Measurements from ENCODE around the gene POLR2A. TPM values are rescaled to one million over a fixed set of nuclear protein-coding genes. Genes with fewer than 3 reads are reported as not detected.

The POLR2A gene
- total and polyA plus RNA-seq, 2 of the 13 experiments (the other 11 are each of a cell fraction or from before 2014, with no cell fraction given), result 17.8 to 18.3 TPM

DNA sequence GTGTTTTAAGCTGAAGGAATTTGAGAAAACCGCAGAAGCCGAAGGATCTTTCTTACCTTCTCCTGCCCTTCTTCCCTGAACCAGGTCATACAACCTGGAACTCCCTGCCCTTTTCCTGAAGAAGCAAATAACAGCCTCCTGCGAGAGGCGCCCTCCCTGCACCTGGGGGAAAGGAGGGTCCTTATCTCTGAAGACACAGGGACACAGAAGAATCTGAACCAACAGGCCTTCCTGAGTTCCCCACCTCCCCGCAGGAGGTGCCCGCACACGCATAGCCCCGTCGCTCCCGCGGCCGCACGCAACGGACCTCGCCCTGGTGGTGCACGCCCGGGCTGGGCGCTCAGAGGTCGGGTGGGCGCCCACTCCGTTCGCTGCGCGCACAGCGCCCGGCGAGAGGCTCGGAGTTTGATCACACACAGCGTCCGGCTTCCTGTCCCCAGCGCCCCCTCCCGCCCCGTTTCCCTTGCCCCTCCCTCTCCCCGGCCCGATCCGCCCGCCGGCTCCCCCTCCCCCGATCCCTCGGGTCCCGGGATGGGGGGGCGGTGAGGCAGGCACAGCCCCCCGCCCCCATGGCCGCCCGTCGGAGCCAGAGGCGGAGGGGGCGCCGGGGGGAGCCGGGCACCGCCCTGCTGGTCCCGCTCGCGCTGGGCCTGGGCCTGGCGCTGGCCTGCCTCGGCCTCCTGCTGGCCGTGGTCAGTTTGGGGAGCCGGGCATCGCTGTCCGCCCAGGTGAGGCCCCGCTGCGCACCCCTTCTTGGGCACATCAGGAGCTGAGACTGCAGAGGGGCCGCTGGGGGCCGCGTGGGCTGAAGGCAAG lies 64.6 kb downstream of the POLR2A start, which contains the start of gene TNFSF12 (continued):
- TF ChIP-seq, protein P1, sequence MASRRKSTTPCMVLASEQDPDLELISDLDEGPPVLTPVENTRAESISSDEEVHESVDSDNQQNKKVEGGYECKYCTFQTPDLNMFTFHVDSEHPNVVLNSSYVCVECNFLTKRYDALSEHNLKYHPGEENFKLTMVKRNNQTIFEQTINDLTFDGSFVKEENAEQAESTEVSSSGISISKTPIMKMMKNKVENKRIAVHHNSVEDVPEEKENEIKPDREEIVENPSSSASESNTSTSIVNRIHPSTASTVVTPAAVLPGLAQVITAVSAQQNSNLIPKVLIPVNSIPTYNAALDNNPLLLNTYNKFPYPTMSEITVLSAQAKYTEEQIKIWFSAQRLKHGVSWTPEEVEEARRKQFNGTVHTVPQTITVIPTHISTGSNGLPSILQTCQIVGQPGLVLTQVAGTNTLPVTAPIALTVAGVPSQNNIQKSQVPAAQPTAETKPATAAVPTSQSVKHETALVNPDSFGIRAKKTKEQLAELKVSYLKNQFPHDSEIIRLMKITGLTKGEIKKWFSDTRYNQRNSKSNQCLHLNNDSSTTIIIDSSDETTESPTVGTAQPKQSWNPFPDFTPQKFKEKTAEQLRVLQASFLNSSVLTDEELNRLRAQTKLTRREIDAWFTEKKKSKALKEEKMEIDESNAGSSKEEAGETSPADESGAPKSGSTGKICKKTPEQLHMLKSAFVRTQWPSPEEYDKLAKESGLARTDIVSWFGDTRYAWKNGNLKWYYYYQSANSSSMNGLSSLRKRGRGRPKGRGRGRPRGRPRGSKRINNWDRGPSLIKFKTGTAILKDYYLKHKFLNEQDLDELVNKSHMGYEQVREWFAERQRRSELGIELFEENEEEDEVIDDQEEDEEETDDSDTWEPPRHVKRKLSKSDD (CRISPR knock-in tag; IDR thresholded peaks at IDR 0.05; ENCODE audit: low read depth), result 0 out of 2 replicates have a peak, but pooled peaks have one; percentile 5
- TF ChIP-seq ZNF598 (CRISPR knock-in tag; IDR thresholded peaks at IDR 0.05; ENCODE audit: borderline replicate concordance) (no peak), ZNF232 (CRISPR knock-in tag; IDR thresholded peaks at IDR 0.05; ENCODE audit: borderline replicate concordance) (no peak), GABPB1 (CRISPR knock-in tag; IDR thresholded peaks at IDR 0.05) (peak; percentile 62; the same call in 1 of the 2 replicates), ZNF546 (CRISPR knock-in tag; conservative IDR thresholded peaks at IDR 0.05) (no peak), ZNF83 (CRISPR knock-in tag; IDR thresholded peaks at IDR 0.05; ENCODE audit: borderline replicate concordance) (no peak), PAX8 (CRISPR knock-in tag; IDR thresholded peaks at IDR 0.05; ENCODE audit: borderline replicate concordance) (0 out of 2 replicates have a peak, but pooled peaks have one; percentile 57), ZFY (CRISPR knock-in tag; IDR thresholded peaks at IDR 0.05) (peak; percentile 10), HNRNPK (IDR thresholded peaks at IDR 0.05; ENCODE audit: low read depth, low read length, poor library complexity, severe bottlenecking) (peak; percentile 60), ZNF768 (CRISPR knock-in tag; IDR thresholded peaks at IDR 0.05) (peak; percentile 83; the same call in 1 of the 2 replicates), ZNF737 (CRISPR knock-in tag; IDR thresholded peaks at IDR 0.05; ENCODE audit: borderline replicate concordance) (no peak), ZSCAN31 (CRISPR knock-in tag; IDR thresholded peaks at IDR 0.05; ENCODE audit: low read depth) (peak; percentile 53; the same call in 1 of the 2 replicates), ZNF230 (CRISPR knock-in tag; IDR thresholded peaks at IDR 0.05) (no peak), DR1 (CRISPR knock-in tag; IDR thresholded peaks at IDR 0.05) (no peak), ZNF670 (CRISPR knock-in tag; IDR thresholded peaks at IDR 0.05; ENCODE audit: borderline replicate concordance) (no peak), FOXJ3 (CRISPR knock-in tag; IDR thresholded peaks at IDR 0.05; ENCODE audit: borderline replicate concordance) (no peak), ZNF256 (CRISPR knock-in tag; conservative IDR thresholded peaks at IDR 0.05) (no peak), HNRNPLL (IDR thresholded peaks at IDR 0.05; ENCODE audit: low read depth, low read length, poor library complexity, severe bottlenecking) (peak; percentile 93), SP5 (CRISPR knock-in tag; IDR thresholded peaks at IDR 0.05; ENCODE audit: borderline replicate concordance, low read depth) (peak; percentile 45; the same call in 1 of the 2 replicates), SOX6 (IDR thresholded peaks at IDR 0.05) (no peak), SOX6 (CRISPR knock-in tag; IDR thresholded peaks at IDR 0.05) (no peak; the same call in 1 of the 2 replicates), SMC3 (IDR thresholded peaks at IDR 0.05; ENCODE audit: low read length) (no peak), MAFF (IDR thresholded peaks at IDR 0.05; ENCODE audit: low read depth, low read length) (no peak)
- TF ChIP-seq, protein P2, sequence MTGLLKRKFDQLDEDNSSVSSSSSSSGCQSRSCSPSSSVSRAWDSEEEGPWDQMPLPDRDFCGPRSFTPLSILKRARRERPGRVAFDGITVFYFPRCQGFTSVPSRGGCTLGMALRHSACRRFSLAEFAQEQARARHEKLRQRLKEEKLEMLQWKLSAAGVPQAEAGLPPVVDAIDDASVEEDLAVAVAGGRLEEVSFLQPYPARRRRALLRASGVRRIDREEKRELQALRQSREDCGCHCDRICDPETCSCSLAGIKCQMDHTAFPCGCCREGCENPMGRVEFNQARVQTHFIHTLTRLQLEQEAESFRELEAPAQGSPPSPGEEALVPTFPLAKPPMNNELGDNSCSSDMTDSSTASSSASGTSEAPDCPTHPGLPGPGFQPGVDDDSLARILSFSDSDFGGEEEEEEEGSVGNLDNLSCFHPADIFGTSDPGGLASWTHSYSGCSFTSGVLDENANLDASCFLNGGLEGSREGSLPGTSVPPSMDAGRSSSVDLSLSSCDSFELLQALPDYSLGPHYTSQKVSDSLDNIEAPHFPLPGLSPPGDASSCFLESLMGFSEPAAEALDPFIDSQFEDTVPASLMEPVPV (CRISPR knock-in tag; IDR thresholded peaks at IDR 0.05), result 0 out of 2 replicates have a peak, but pooled peaks have one; percentile 30
- TF ChIP-seq, protein P3, sequence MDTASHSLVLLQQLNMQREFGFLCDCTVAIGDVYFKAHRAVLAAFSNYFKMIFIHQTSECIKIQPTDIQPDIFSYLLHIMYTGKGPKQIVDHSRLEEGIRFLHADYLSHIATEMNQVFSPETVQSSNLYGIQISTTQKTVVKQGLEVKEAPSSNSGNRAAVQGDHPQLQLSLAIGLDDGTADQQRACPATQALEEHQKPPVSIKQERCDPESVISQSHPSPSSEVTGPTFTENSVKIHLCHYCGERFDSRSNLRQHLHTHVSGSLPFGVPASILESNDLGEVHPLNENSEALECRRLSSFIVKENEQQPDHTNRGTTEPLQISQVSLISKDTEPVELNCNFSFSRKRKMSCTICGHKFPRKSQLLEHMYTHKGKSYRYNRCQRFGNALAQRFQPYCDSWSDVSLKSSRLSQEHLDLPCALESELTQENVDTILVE (CRISPR knock-in tag; IDR thresholded peaks at IDR 0.05), result peak; percentile 23; the same call in 1 of the 2 replicates

Measured in HepG2 (cell line).